IMR-90 (cell line): ENCODE results near the gene NLGN1. TPM values are rescaled to one million over a fixed set of nuclear protein-coding genes. Genes with fewer than 3 reads are reported as not detected.

Experiments used
- ATAC-seq: fragments of 200-7000 bp; cut with Tn5 transposase; 2 replicates; pipeline ENCODE4 v1.9.1; 2020; ENCODE audit warnings: low read depth, mild to moderate bottlenecking, moderate library complexity
- BruUV-seq: library from RNA; stranded (reverse); fragments of 400-500 nt; replicated peaks from 2 replicates; lab custom pipeline; 2021; lab: Mats Ljungman, UMichigan
- CTCF ChIA-PET: fragments of 300-600 bp; formaldehyde crosslinking; extraction: SDS; loops from one replicate; lab custom pipeline; 2021; ENCODE audit warnings: antibody characterized with exemption; lab: Yijun Ruan, JAX
- POLR2A ChIA-PET: fragments of 300-600 bp; sonication (Branson Sonifier 250); formaldehyde crosslinking; loops from one replicate; lab custom pipeline; 2022; ENCODE audit warnings: antibody characterized with exemption; ENCODE audit not compliant: unreplicated experiment; lab: Charles Lee
- DNase-seq: peaks from one replicate; pipeline ENCODE4 v3.0.0; 2013
- H2AFZ ChIP-seq: replicated peaks from 2 replicates; pipeline ENCODE3; 2013; ENCODE audit warnings: low read length, mild to moderate bottlenecking; ENCODE audit not compliant: poor library complexity
- H2AK5ac ChIP-seq: 2 replicates; pipeline ENCODE4 v1.6.1; 2013; ENCODE audit warnings: low read depth, low read length, inconsistent platforms
- H2AK9ac ChIP-seq: replicated peaks from 2 replicates; pipeline ENCODE3; 2013; ENCODE audit warnings: mild to moderate bottlenecking, low read depth, low read length, moderate library complexity; ENCODE audit not compliant: poor library complexity
- H2BK120ac ChIP-seq: 2 replicates; pipeline ENCODE4 v1.6.1; 2013; ENCODE audit warnings: low read depth, low read length, inconsistent platforms
- H2BK15ac ChIP-seq: 3 replicates; pipeline ENCODE4 v1.6.1; 2013; ENCODE audit warnings: low read depth, low read length, inconsistent platforms
- H2BK20ac ChIP-seq: 2 replicates; pipeline ENCODE4 v1.6.1; 2013; ENCODE audit warnings: low read depth, mild to moderate bottlenecking, inconsistent platforms, low read length, moderate library complexity
- H2BK5ac ChIP-seq: 2 replicates; pipeline ENCODE4 v1.6.1; 2013; ENCODE audit warnings: mild to moderate bottlenecking, low read depth, low read length, inconsistent platforms; ENCODE audit not compliant: poor library complexity, severe bottlenecking
- H3K14ac ChIP-seq: replicated peaks from 2 replicates; pipeline ENCODE4 v1.6.1; 2013; ENCODE audit warnings: low read depth, low read length, inconsistent platforms
- H3K18ac ChIP-seq: 2 replicates; pipeline ENCODE4 v1.6.1; 2013; ENCODE audit warnings: low read depth, low read length, control low read depth
- H3K23ac ChIP-seq: 2 replicates; pipeline ENCODE4 v1.6.1; 2013; ENCODE audit warnings: low read depth, low read length, inconsistent platforms
- H3K27ac ChIP-seq: 2 replicates; pipeline ENCODE4 v1.5.1; 2013; ENCODE audit warnings: mild to moderate bottlenecking, control low read depth, low read length; ENCODE audit not compliant: insufficient read depth
- H3K27me3 ChIP-seq: 2 replicates; pipeline ENCODE4 v1.6.1; 2013; ENCODE audit warnings: low read length; ENCODE audit not compliant: control insufficient read depth, insufficient read depth
- H3K36me3 ChIP-seq: 2 replicates; pipeline ENCODE4 v1.6.1; 2013; ENCODE audit warnings: low read length, mixed read lengths; ENCODE audit not compliant: control insufficient read depth, insufficient read depth
- H3K4ac ChIP-seq: 2 replicates; pipeline ENCODE4 v1.6.1; 2013; ENCODE audit warnings: low read depth, low read length, inconsistent platforms
- H3K4me1 ChIP-seq: 2 replicates; pipeline ENCODE4 v1.6.1; 2013; ENCODE audit warnings: low read length, mixed read lengths; ENCODE audit not compliant: control insufficient read depth, insufficient read depth
- H3K4me2 ChIP-seq: 2 replicates; pipeline ENCODE4 v1.6.1; 2013; ENCODE audit warnings: low read depth, mild to moderate bottlenecking, control low read depth, low read length, moderate library complexity
- H3K4me3 ChIP-seq: 2 replicates; pipeline ENCODE4 v1.5.1; 2013; ENCODE audit warnings: low read depth, mild to moderate bottlenecking, control low read depth, low read length, moderate library complexity; ENCODE audit not compliant: insufficient read depth
- H3K56ac ChIP-seq: 2 replicates; pipeline ENCODE4 v1.6.1; 2013; ENCODE audit warnings: low read length, inconsistent platforms; ENCODE audit not compliant: insufficient read depth; ENCODE audit errors: extremely low read depth
- H3K79me1 ChIP-seq, 2 experiments: 2 replicates each; pipeline ENCODE4 v1.6.1; 2013; ENCODE audit warnings: low read length in 2 of 2, inconsistent platforms in 1 of 2, low read depth in 1 of 2
- H3K9ac ChIP-seq: 2 replicates; pipeline ENCODE4 v1.6.1; 2013; ENCODE audit warnings: low read depth, low read length, control low read depth
- H3K9me1 ChIP-seq: 2 replicates; pipeline ENCODE4 v1.6.1; 2013; ENCODE audit warnings: low read length, inconsistent platforms; ENCODE audit not compliant: insufficient read depth
- H3K9me3 ChIP-seq: 2 replicates; pipeline ENCODE4 v1.6.1; 2013; ENCODE audit warnings: low read length; ENCODE audit not compliant: control insufficient read depth, insufficient read depth
- H4K20me1 ChIP-seq: 2 replicates; pipeline ENCODE4 v1.6.1; 2013; ENCODE audit warnings: low read length, inconsistent platforms; ENCODE audit not compliant: insufficient read depth
- H4K5ac ChIP-seq: 2 replicates; pipeline ENCODE4 v1.6.1; 2013; ENCODE audit warnings: mild to moderate bottlenecking, low read depth, low read length, control low read depth
- H4K8ac ChIP-seq, 2 experiments: 2 replicates each; pipeline ENCODE4 v1.6.1; 2013; ENCODE audit warnings: low read depth in 2 of 2, low read length in 2 of 2, control low read depth in 1 of 2, inconsistent platforms in 1 of 2
- H4K91ac ChIP-seq: 2 replicates; pipeline ENCODE4 v1.6.1; 2013; ENCODE audit warnings: low read depth, low read length, inconsistent platforms; ENCODE audit not compliant: insufficient read depth
- CEBPB ChIP-seq: IDR thresholded peaks from 2 replicates; pipeline ENCODE4 v1.6.1; 2012; ENCODE audit warnings: low read depth, low read length, improper control_type of control experiment
- CHD1 ChIP-seq: IDR thresholded peaks from 2 replicates; pipeline ENCODE4 v1.6.1; 2012; ENCODE audit warnings: low read depth, low read length, improper control_type of control experiment
- CTCF ChIP-seq: conservative IDR thresholded peaks from 2 replicates; pipeline ENCODE4 v1.5.1; 2012; ENCODE audit warnings: mild to moderate bottlenecking, low read depth, low read length, improper control_type of control experiment
- MAZ ChIP-seq: IDR thresholded peaks from 2 replicates; pipeline ENCODE4 v1.6.1; 2012; ENCODE audit warnings: low read depth, mild to moderate bottlenecking, low read length, improper control_type of control experiment, moderate library complexity, borderline replicate concordance
- MXI1 ChIP-seq: IDR thresholded peaks from 2 replicates; pipeline ENCODE4 v1.6.1; 2012; ENCODE audit warnings: low read depth, mild to moderate bottlenecking, low read length, moderate library complexity, borderline replicate concordance
- POLR2A ChIP-seq: IDR thresholded peaks from 2 replicates; pipeline ENCODE4 v1.6.1; 2012; ENCODE audit warnings: mild to moderate bottlenecking, low read depth, low read length
- RCOR1 ChIP-seq: IDR thresholded peaks from 2 replicates; pipeline ENCODE4 v1.6.1; 2012; ENCODE audit warnings: mild to moderate bottlenecking, low read length, improper control_type of control experiment; ENCODE audit not compliant: insufficient replicate concordance
- WGBS, 2 experiments: methylation state at CpG; one replicate each; pipeline versions ENCODE4 v1.1.5 to v1.1.7; 2013; ENCODE audit warnings: missing lambda C conversion rate in 2 of 2; ENCODE audit not compliant: insufficient read length in 1 of 2; ENCODE audit errors: extremely low coverage in 2 of 2; 5-methylcytosine and 5-hydroxymethylcytosine counted together
- dilution Hi-C: fragments of 300-500 bp; cut with HindIII; formaldehyde crosslinking; loops from one replicate; pipeline ENCODE4 v1.14.3; 2018; ENCODE audit warnings: low sequenced_read_pairs; ENCODE audit not compliant: unreplicated experiment
- in situ Hi-C: fragments of 300-500 bp; cut with MboI; formaldehyde crosslinking; loops from 3 replicates; pipeline ENCODE4 v1.14.3; 2019; ENCODE audit warnings: low sequenced_read_pairs, inconsistent platforms, mixed read lengths
- intact Hi-C: fragments of 100-400 bp; cut with micrococcal nuclease; formaldehyde crosslinking; loops from 2 replicates; pipeline ENCODE4 v1.10.0; 2022
- polyA plus RNA-seq, 3 experiments: library from polyadenylated mRNA; depleted of rRNA; stranded (reverse); fragments of >200 nt; gene quantifications; 2 replicates each; pipeline ENCODE4 v1.2.3, GENCODE V29; 2012; ENCODE audit warnings: low replicate concordance in 1 of 3
- total RNA-seq: library from RNA; depleted of rRNA; stranded (reverse); fragments of >200 nt; gene quantifications from 2 replicates; pipeline ENCODE4 v1.2.3, GENCODE V29; 2012

The NLGN1 gene
- total and polyA plus RNA-seq, 2 of the 4 experiments (the other 2 are of a cell fraction), result 1.8 to 12.5 TPM

GRCh38 chr3:173659972-173660371 lies 262.4 kb downstream of the NLGN1 start:
- no peak overlapping the region for H2AK9ac ChIP-seq
- H2AK5ac ChIP-seq, result no peak overlapping the region
- dilution Hi-C loops, result no loop called here
- no peaks in the 10 kb centered on the region for H3K4me1 ChIP-seq
- no peak overlapping the region for H4K8ac ChIP-seq
- H3K56ac ChIP-seq, result no peak overlapping the region
- H3K79me1 ChIP-seq, result no peaks in the 10 kb centered on the region
- H3K27ac ChIP-seq, result no peak overlapping the region
- H2BK20ac ChIP-seq, result no peak overlapping the region
- no peak overlapping the region for H3K4ac ChIP-seq
- H2AFZ ChIP-seq, result no peak overlapping the region
- BruUV-seq, result no TSS peak
- no peak overlapping the region for H4K91ac ChIP-seq
- ChIA-PET CTCF (no interaction called here), POLR2A (no interaction called here)
- WGBS, 2 experiments, result no CpG with 5 or more reads among the region's 2 CpGs
- intact Hi-C loops, result no loop called here
- H4K20me1 ChIP-seq, result no peaks in the 10 kb centered on the region
- H2BK120ac ChIP-seq, result no peak overlapping the region
- no peak overlapping the region for H2BK5ac ChIP-seq
- no peak overlapping the region for H3K23ac ChIP-seq
- no peaks in the 10 kb centered on the region for H3K27me3 ChIP-seq
- H2BK15ac ChIP-seq, result no peak overlapping the region
- no peak overlapping the region for H3K9ac ChIP-seq
- in situ Hi-C loops, result no loop called here
- H3K9me1 ChIP-seq, result no peaks in the 10 kb centered on the region; the same call in 1 of the 2 replicates
- no peak overlapping the region for H3K14ac ChIP-seq
- H3K18ac ChIP-seq, result no peak overlapping the region
- no peak overlapping the region for H4K5ac ChIP-seq
- no peaks in the 10 kb centered on the region for H3K36me3 ChIP-seq
- no peaks in the 10 kb centered on the region for H3K9me3 ChIP-seq
- no peak overlapping the region for H3K4me3 ChIP-seq
- no peak for TF ChIP-seq MXI1
- TF ChIP-seq MAZ, result no peak
- no peak for TF ChIP-seq CTCF
- TF ChIP-seq POLR2A, result no peak
- TF ChIP-seq CEBPB, result no peak
- TF ChIP-seq RCOR1, result no peak
- no peak for TF ChIP-seq CHD1
- DNase-seq (no peak), ATAC-seq (no peak)
- no peak overlapping the region for H3K4me2 ChIP-seq
